ENCODE measurements around the gene ZNF221.

DNA sequence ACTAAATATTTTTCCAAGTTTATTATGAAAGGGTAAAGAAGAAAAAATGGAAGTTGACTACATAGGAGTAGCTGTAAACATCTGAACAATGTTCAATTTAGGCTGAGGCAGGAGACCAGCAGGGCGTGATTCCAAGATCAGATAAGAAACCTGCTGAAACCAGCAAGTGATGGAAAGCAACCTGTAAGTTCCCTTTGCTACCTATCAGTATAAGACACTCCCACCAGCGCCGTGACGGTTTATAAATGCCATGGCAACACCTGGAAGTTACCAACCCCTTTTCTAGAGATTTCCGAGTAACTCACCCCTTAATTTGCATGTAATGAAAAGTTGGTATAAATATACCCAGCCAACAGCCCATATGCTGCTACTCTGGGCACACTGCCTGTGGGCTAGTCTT lies 14.8 kb upstream of the ZNF221 start:
- TF ChIP-seq CTCF (IDR thresholded peaks at IDR 0.05 in 8 of 11, conservative IDR thresholded peaks at IDR 0.05 in 3 of 11) (no peak), POLR2A (IDR thresholded peaks at IDR 0.05) (no peak)

Measured in spleen (tissue), 7 donors.